ENCODE results near the gene ADARB2. TPM values are rescaled to one million over a fixed set of nuclear protein-coding genes. Genes with fewer than 3 reads are reported as not detected.
A peak's percentile ranks its signal among the peaks of the same experiment; 100 is the strongest.

ADARB2 gene
- total and polyA plus RNA-seq, 4 donors, result under 0.01 to 0.79 TPM; not detected in 2

- Histone ChIP-seq H3K36me3 (ENCODE audit: control insufficient read depth in 1 of 2, insufficient read depth in 2 of 2, low read length in 1 of 2) (no peaks in the 10 kb centered on the region), H3K27ac (ENCODE audit: low read depth in 1 of 2, low read length in 2 of 2) (no peak overlapping the region), H3K4me3 (ENCODE audit: low read length in 2 of 2) (no peak overlapping the region), H3K27me3 (ENCODE audit: control insufficient read depth in 1 of 2, insufficient read depth in 2 of 2, low read length in 1 of 2) (no peaks in the 10 kb centered on the region), H3K9me3 (ENCODE audit: control insufficient read depth, low read length) (peaks cover 7% of the 10 kb centered on the region), H3K4me1 (ENCODE audit: control insufficient read depth in 1 of 2, insufficient read depth in 2 of 2, low read length in 2 of 2) (no peaks in the 10 kb centered on the region)
- DNase-seq (no peak), ATAC-seq (ENCODE audit: low FRiP score) (no peak)
- intact Hi-C loops (cut with DNase I), result no loop called here
- WGBS, 2 donors, result 54 to 67% methylated on average over 8 of the region's 8 CpGs
Measured at GRCh38 chr10:1762076-1762475, 24.8 kb upstream of the ADARB2 start.

GRCh38 chr10:1754506-1755153 lies 17.3 kb upstream of the ADARB2 start:
- H3K27ac ChIP-seq (ENCODE audit: low read depth in 1 of 2, low read length in 2 of 2), result no peak overlapping the region
- H3K27me3 ChIP-seq (ENCODE audit: control insufficient read depth in 1 of 2, insufficient read depth in 2 of 2, low read length in 1 of 2), result no peaks in the 10 kb centered on the region
- WGBS, 2 donors, result 23 to 28% methylated on average over 19 of the region's 19 CpGs
- no peaks in the 10 kb centered on the region for H3K36me3 ChIP-seq (ENCODE audit: control insufficient read depth in 1 of 2, insufficient read depth in 2 of 2, low read length in 1 of 2)
- no peaks in the 10 kb centered on the region for H3K4me1 ChIP-seq (ENCODE audit: control insufficient read depth in 1 of 2, insufficient read depth in 2 of 2, low read length in 2 of 2)
- intact Hi-C loops (cut with DNase I), result no loop called here
- ATAC-seq (ENCODE audit: low FRiP score) (no peak), DNase-seq (no peak)
- no peak overlapping the region for H3K4me3 ChIP-seq (ENCODE audit: low read length in 2 of 2)
- H3K9me3 ChIP-seq (ENCODE audit: control insufficient read depth, low read length), result peaks cover 6% of the 10 kb centered on the region

GRCh38 chr10:1752153-1752552 lies 14.8 kb upstream of the ADARB2 start:
- intact Hi-C loops (cut with DNase I), result no loop called here
- no peak overlapping the region for H3K4me3 ChIP-seq (ENCODE audit: low read length in 2 of 2)
- no peaks in the 10 kb centered on the region for H3K36me3 ChIP-seq (ENCODE audit: control insufficient read depth in 1 of 2, insufficient read depth in 2 of 2, low read length in 1 of 2)
- DNase-seq, result no peak
- ATAC-seq (ENCODE audit: low FRiP score), result no peak
- no peaks in the 10 kb centered on the region for H3K27me3 ChIP-seq (ENCODE audit: control insufficient read depth in 1 of 2, insufficient read depth in 2 of 2, low read length in 1 of 2)
- H3K9me3 ChIP-seq (ENCODE audit: control insufficient read depth, low read length), result peaks cover 6% of the 10 kb centered on the region
- no peaks in the 10 kb centered on the region for H3K4me1 ChIP-seq (ENCODE audit: control insufficient read depth in 1 of 2, insufficient read depth in 2 of 2, low read length in 2 of 2)
- H3K27ac ChIP-seq (ENCODE audit: low read depth in 1 of 2, low read length in 2 of 2), result no peak overlapping the region

GRCh38 chr10:1747590-1748157 lies 10.3 kb upstream of the ADARB2 start:
- ATAC-seq (ENCODE audit: low FRiP score), result no peak
- H3K9me3 ChIP-seq (ENCODE audit: control insufficient read depth, low read length), result peaks cover 9% of the 10 kb centered on the region
- no peak overlapping the region for H3K27ac ChIP-seq (ENCODE audit: low read depth in 1 of 2, low read length in 2 of 2)
- H3K4me1 ChIP-seq (ENCODE audit: control insufficient read depth in 1 of 2, insufficient read depth in 2 of 2, low read length in 2 of 2), result no peaks in the 10 kb centered on the region
- WGBS, 2 donors, result 76 to 81% methylated on average over 5 of the region's 5 CpGs
- no peaks in the 10 kb centered on the region for H3K27me3 ChIP-seq (ENCODE audit: control insufficient read depth in 1 of 2, insufficient read depth in 2 of 2, low read length in 1 of 2)
- no peaks in the 10 kb centered on the region for H3K36me3 ChIP-seq (ENCODE audit: control insufficient read depth in 1 of 2, insufficient read depth in 2 of 2, low read length in 1 of 2)
- no peak for DNase-seq
- no peak overlapping the region for H3K4me3 ChIP-seq (ENCODE audit: low read length in 2 of 2)
- intact Hi-C loops (cut with DNase I), result no loop called here

- 94 to 96% methylated on average over 25 of the region's 25 CpGs for WGBS, 2 donors
- no peak for DNase-seq
- Histone ChIP-seq H3K27ac (ENCODE audit: low read depth in 1 of 2, low read length in 2 of 2) (no peak overlapping the region), H3K27me3 (ENCODE audit: control insufficient read depth in 1 of 2, insufficient read depth in 2 of 2, low read length in 1 of 2) (no peaks in the 10 kb centered on the region), H3K36me3 (ENCODE audit: control insufficient read depth in 1 of 2, insufficient read depth in 2 of 2, low read length in 1 of 2) (no peaks in the 10 kb centered on the region), H3K9me3 (ENCODE audit: control insufficient read depth, low read length) (peaks cover 7% of the 10 kb centered on the region), H3K4me3 (ENCODE audit: low read length in 2 of 2) (no peak overlapping the region), H3K4me1 (ENCODE audit: control insufficient read depth in 1 of 2, insufficient read depth in 2 of 2, low read length in 2 of 2) (no peaks in the 10 kb centered on the region)
- no peak for ATAC-seq (ENCODE audit: low FRiP score)
- intact Hi-C loops (cut with DNase I), result no loop called here
Measured at GRCh38 chr10:1746796-1747195, 9.5 kb upstream of the ADARB2 start.

GRCh38 chr10:1745780-1746456 lies 8.6 kb upstream of the ADARB2 start:
- no peaks in the 10 kb centered on the region for H3K27me3 ChIP-seq (ENCODE audit: control insufficient read depth in 1 of 2, insufficient read depth in 2 of 2, low read length in 1 of 2)
- ATAC-seq (ENCODE audit: low FRiP score) (peak; percentile 19), DNase-seq (no peak)
- no peak overlapping the region for H3K27ac ChIP-seq (ENCODE audit: low read depth in 1 of 2, low read length in 2 of 2)
- 56 to 65% methylated on average over 9 of the region's 9 CpGs for WGBS, 2 donors
- no peaks in the 10 kb centered on the region for H3K4me1 ChIP-seq (ENCODE audit: control insufficient read depth in 1 of 2, insufficient read depth in 2 of 2, low read length in 2 of 2)
- peaks cover 7% of the 10 kb centered on the region for H3K9me3 ChIP-seq (ENCODE audit: control insufficient read depth, low read length)
- intact Hi-C loops (cut with DNase I), result no loop called here
- H3K36me3 ChIP-seq (ENCODE audit: control insufficient read depth in 1 of 2, insufficient read depth in 2 of 2, low read length in 1 of 2), result no peaks in the 10 kb centered on the region
- no peak overlapping the region for H3K4me3 ChIP-seq (ENCODE audit: low read length in 2 of 2)

GRCh38 chr10:1744524-1744923 lies 7.2 kb upstream of the ADARB2 start:
- H3K4me3 ChIP-seq (ENCODE audit: low read length in 2 of 2), result no peak overlapping the region
- no peaks in the 10 kb centered on the region for H3K4me1 ChIP-seq (ENCODE audit: control insufficient read depth in 1 of 2, insufficient read depth in 2 of 2, low read length in 2 of 2)
- no peak overlapping the region for H3K27ac ChIP-seq (ENCODE audit: low read depth in 1 of 2, low read length in 2 of 2)
- DNase-seq (no peak), ATAC-seq (ENCODE audit: low FRiP score) (no peak)
- intact Hi-C loops (cut with DNase I), result no loop called here
- no peaks in the 10 kb centered on the region for H3K27me3 ChIP-seq (ENCODE audit: control insufficient read depth in 1 of 2, insufficient read depth in 2 of 2, low read length in 1 of 2)
- WGBS, 2 donors, result 86 to 91% methylated on average over 12 of the region's 12 CpGs
- H3K9me3 ChIP-seq (ENCODE audit: control insufficient read depth, low read length), result peaks cover 7% of the 10 kb centered on the region
- no peaks in the 10 kb centered on the region for H3K36me3 ChIP-seq (ENCODE audit: control insufficient read depth in 1 of 2, insufficient read depth in 2 of 2, low read length in 1 of 2)

GRCh38 chr10:1743141-1743540 lies 5.8 kb upstream of the ADARB2 start:
- Histone ChIP-seq H3K27me3 (ENCODE audit: control insufficient read depth in 1 of 2, insufficient read depth in 2 of 2, low read length in 1 of 2) (no peaks in the 10 kb centered on the region), H3K4me3 (ENCODE audit: low read length in 2 of 2) (no peak overlapping the region), H3K9me3 (ENCODE audit: control insufficient read depth, low read length) (peaks cover 3% of the 10 kb centered on the region), H3K36me3 (ENCODE audit: control insufficient read depth in 1 of 2, insufficient read depth in 2 of 2, low read length in 1 of 2) (no peaks in the 10 kb centered on the region), H3K4me1 (ENCODE audit: control insufficient read depth in 1 of 2, insufficient read depth in 2 of 2, low read length in 2 of 2) (no peaks in the 10 kb centered on the region), H3K27ac (ENCODE audit: low read depth in 1 of 2, low read length in 2 of 2) (no peak overlapping the region)
- 25 to 57% methylated on average over 10 of the region's 10 CpGs for WGBS, 2 donors
- intact Hi-C loops (cut with DNase I), result no loop called here
- ATAC-seq (ENCODE audit: low FRiP score), result no peak
- no peak for DNase-seq

GRCh38 chr10:1741450-1741849 lies 4.1 kb upstream of the ADARB2 start:
- WGBS, 2 donors, result 65 to 68% methylated on average over 2 of the region's 2 CpGs
- DNase-seq, result no peak
- Histone ChIP-seq H3K36me3 (ENCODE audit: control insufficient read depth in 1 of 2, insufficient read depth in 2 of 2, low read length in 1 of 2) (no peaks in the 10 kb centered on the region), H3K27ac (ENCODE audit: low read depth in 1 of 2, low read length in 2 of 2) (no peak overlapping the region), H3K9me3 (ENCODE audit: control insufficient read depth, low read length) (peaks cover 3% of the 10 kb centered on the region), H3K4me3 (ENCODE audit: low read length in 2 of 2) (no peak overlapping the region), H3K27me3 (ENCODE audit: control insufficient read depth in 1 of 2, insufficient read depth in 2 of 2, low read length in 1 of 2) (peaks cover 0 to 6% of the 10 kb centered on the region in 2 donors), H3K4me1 (ENCODE audit: control insufficient read depth in 1 of 2, insufficient read depth in 2 of 2, low read length in 2 of 2) (no peaks in the 10 kb centered on the region)
- ATAC-seq (ENCODE audit: low FRiP score), result no peak
- intact Hi-C loops (cut with DNase I), result no loop called here

Data from aorta (tissue), 5 donors.